SJSA1 (cell line): Measurements from ENCODE around the gene GAB2. TPM values are rescaled to one million over a fixed set of nuclear protein-coding genes. Genes with fewer than 3 reads are reported as not detected.

ENCODE experiments used
- DNase-seq, 2 experiments: peaks; one replicate each; pipeline ENCODE4 v3.0.0-alpha.2; 2015 to 2020; ENCODE audit warnings: low spot score in 2 of 2, low read depth in 1 of 2
- H3K27ac ChIP-seq: fragments of 250-450 bp; sonication (Bioruptor Pico); 2 replicates; pipeline ENCODE4 v1.5.1; 2020; ENCODE audit warnings: mild to moderate bottlenecking, moderate library complexity
- H3K27me3 ChIP-seq: fragments of 250-450 bp; sonication (Bioruptor Pico); replicated peaks from 2 replicates; pipeline ENCODE4 v1.5.1; 2020; ENCODE audit warnings: mild to moderate bottlenecking, moderate library complexity
- H3K36me3 ChIP-seq: fragments of 250-450 bp; sonication (Bioruptor Pico); 2 replicates; pipeline ENCODE4 v1.5.1; 2020; ENCODE audit warnings: mild to moderate bottlenecking
- H3K4me1 ChIP-seq: fragments of 250-450 bp; sonication (Bioruptor Pico); replicated peaks from 2 replicates; pipeline ENCODE4 v1.6.1; 2021; ENCODE audit warnings: mild to moderate bottlenecking
- H3K4me3 ChIP-seq: fragments of 250-450 bp; sonication (Bioruptor Pico); 2 replicates; pipeline ENCODE4 v1.5.1; 2020; ENCODE audit warnings: mild to moderate bottlenecking
- H3K9me3 ChIP-seq: fragments of 250-450 bp; sonication (Bioruptor Pico); replicated peaks from 2 replicates; pipeline ENCODE4 v1.5.1; 2020; ENCODE audit warnings: mild to moderate bottlenecking
- total RNA-seq: library from RNA; depleted of rRNA; stranded (reverse); fragments of >200 nt; shearing (Covaris generic); gene quantifications from 2 replicates; pipeline ENCODE4 v1.2.3, GENCODE V29; 2014

GAB2 gene
- total RNA-seq, 1 experiment from 2014 or later, result 3.2 TPM

DNA sequence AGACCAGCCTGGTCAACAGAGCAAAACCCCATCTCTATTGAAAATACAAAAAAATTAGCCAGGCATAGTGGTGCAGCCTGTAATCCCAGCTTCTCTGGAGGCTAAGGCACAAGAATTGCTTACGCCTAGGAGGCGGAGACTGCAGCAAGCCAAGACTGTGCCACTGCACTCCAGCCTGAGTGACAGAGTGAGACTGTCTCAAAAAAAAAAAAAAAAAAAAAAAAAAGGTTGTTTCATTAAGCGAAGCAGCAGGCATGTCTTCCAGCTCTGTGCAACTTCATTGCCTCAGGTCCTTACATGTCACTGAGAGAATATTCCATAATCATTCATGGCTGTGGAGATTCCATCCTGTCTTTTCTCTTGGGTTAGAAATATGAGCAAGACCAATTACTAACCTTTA is 16.9 kb downstream of the GAB2 start:
- Histone ChIP-seq H3K9me3 (no peaks in the 10 kb centered on the region), H3K4me3 (no peak overlapping the region), H3K36me3 (no peaks in the 10 kb centered on the region), H3K27ac (no peak overlapping the region), H3K4me1 (no peaks in the 10 kb centered on the region), H3K27me3 (no peaks in the 10 kb centered on the region)
- DNase-seq, result no peak

DNA sequence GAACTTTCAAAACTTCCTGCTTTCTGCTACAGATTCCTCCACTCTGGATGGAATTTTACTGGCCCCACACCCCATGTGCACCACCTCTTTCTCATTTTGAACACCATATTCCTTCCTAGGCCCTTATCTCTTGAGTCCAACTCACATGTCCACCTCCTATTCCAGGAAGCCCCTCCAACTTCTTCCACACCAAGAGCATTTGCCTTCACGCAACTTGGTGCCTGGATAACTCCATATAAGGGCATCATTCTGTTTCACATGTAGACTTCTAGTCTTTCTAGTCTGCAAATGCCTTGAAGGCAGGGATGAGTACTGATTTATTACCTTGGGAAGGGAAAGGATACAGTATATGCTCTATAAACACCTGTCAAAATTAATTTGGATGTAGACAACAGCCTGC is 17.5 kb downstream of the GAB2 start:
- Histone ChIP-seq H3K27me3 (no peaks in the 10 kb centered on the region), H3K36me3 (no peaks in the 10 kb centered on the region), H3K27ac (no peak overlapping the region), H3K9me3 (no peaks in the 10 kb centered on the region), H3K4me1 (no peaks in the 10 kb centered on the region), H3K4me3 (no peak overlapping the region)
- no peak for DNase-seq

DNA sequence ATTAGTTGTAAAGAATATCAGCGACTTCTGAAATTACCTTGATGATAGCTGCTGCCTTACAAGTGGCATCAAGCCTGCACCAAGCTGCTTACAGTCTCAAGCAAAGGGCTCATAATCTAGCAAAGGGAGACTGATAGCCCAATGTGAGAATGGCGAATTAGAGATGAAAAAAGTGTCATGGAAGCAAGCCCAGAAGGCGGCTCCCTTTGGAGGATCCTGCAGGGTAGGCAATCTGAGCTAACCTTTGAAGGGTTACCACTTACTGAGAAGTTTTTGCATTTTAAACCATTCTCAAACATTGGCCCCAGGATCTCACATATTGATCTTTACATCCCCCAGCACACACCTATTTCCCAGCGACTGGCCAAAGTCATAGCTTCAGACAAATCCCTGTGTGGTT is 18.5 kb downstream of the GAB2 start:
- Histone ChIP-seq H3K27me3 (no peaks in the 10 kb centered on the region), H3K27ac (no peak overlapping the region), H3K9me3 (no peaks in the 10 kb centered on the region), H3K4me3 (no peak overlapping the region), H3K36me3 (no peaks in the 10 kb centered on the region), H3K4me1 (no peaks in the 10 kb centered on the region)
- no peak for DNase-seq

DNA sequence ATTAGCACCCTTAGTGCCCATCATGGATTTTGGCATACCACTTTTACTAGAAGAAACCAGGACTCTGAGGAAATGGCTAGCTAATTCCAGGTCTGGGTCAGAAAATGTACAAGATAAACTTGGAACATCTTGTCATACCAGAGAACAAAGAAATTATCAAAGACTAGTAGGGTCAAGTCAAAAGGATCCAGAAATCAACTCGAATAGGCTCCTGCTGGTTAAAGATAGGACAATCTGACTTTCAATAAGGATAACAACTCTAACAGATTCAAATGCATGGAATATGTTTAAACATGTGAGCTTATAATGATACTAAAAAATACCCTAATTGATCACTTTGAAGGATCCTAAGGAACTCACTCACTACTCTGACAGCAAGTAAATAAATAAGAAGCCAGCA is 18.9 kb downstream of the GAB2 start:
- Histone ChIP-seq H3K4me1 (no peaks in the 10 kb centered on the region), H3K36me3 (no peaks in the 10 kb centered on the region), H3K4me3 (no peak overlapping the region), H3K27me3 (no peaks in the 10 kb centered on the region), H3K27ac (no peak overlapping the region), H3K9me3 (no peaks in the 10 kb centered on the region)
- DNase-seq, result no peak

DNA sequence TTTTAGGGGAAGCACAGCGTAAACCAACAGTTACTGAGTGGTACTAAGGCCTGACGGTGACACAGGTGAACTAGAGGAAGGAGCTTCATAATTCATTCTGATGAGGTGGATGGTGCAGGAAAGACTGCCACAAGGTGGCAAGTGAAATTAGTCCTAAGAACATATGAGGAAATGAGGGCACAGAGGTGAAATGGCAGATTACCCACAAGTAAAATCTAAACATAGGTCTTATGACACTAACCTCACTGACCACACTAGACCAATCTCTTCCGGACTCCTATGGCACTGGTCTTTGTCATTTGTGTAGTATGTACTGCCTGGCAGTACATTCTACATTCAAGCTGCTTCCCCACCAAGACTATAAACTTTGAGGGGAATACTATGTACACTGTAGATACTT is 20.2 kb downstream of the GAB2 start:
- Histone ChIP-seq H3K9me3 (no peaks in the 10 kb centered on the region), H3K4me1 (no peaks in the 10 kb centered on the region), H3K36me3 (no peaks in the 10 kb centered on the region), H3K27me3 (no peaks in the 10 kb centered on the region), H3K4me3 (no peak overlapping the region), H3K27ac (no peak overlapping the region)
- no peak for DNase-seq

DNA sequence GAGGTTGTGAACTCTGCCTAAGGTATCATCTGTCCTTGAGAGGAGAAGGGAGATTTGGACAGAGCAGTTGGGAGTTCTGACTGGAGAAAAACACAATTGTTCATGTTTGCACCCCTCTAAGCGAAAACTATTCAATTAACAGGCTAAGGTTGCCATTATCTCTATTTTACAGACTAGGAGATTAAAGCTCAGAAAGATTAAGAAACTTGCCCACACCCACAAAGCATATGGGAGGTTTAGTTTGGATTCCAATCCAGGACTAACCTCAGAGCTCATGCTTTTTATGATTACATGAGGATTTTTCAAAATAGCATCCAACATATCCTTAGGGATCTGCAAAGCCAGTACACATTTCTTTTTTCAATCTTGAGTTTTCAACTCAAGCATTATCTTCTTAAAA is 22.0 kb downstream of the GAB2 start:
- Histone ChIP-seq H3K27me3 (no peaks in the 10 kb centered on the region), H3K36me3 (no peaks in the 10 kb centered on the region), H3K27ac (no peak overlapping the region), H3K4me1 (no peaks in the 10 kb centered on the region), H3K9me3 (no peaks in the 10 kb centered on the region), H3K4me3 (no peak overlapping the region)
- DNase-seq, result no peak

DNA sequence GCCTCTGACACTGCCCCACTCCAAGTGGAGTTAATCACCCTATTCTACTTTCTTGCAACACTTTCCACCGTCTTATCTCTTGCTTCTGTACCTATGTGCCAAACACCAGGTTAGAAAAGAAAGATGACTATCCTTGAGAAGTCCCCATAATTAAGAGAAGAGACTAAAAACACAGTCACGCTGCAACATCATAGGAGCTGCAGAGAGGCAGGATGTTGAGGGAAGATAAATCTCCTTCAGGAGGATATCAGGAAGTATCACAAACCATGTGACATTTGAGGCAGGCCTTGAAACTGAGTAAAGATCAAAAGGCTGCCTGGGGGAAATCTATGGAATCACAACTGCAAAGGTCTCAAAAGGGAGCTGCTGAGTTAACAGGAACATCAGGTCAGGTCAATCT is 24.8 kb downstream of the GAB2 start:
- Histone ChIP-seq H3K27me3 (no peaks in the 10 kb centered on the region), H3K9me3 (no peaks in the 10 kb centered on the region), H3K36me3 (no peaks in the 10 kb centered on the region), H3K4me3 (no peak overlapping the region), H3K4me1 (no peaks in the 10 kb centered on the region), H3K27ac (no peak overlapping the region)
- no peak for DNase-seq

DNA sequence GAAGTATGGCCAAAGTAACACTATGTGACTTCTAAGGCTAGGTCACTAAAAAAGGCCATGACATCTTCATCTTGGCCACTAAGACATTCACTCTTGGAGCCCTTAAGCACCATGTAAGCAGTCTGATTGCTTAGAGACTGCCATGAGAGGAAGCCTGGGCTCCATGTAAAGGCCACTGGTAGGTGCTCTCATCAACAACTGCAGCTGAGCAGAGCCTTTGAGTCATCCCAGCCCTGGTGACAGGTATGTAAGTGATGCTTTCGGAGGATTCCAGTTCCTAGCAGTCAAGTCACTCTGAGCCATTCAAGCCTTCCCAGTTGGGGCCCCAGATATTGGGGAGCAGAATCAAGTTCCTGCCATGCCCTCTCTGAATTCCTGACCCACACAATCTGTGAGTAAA is 26.2 kb downstream of the GAB2 start:
- no peaks in the 10 kb centered on the region for H3K9me3 ChIP-seq
- H3K4me1 ChIP-seq, result no peaks in the 10 kb centered on the region
- DNase-seq, result no peak
- H3K27me3 ChIP-seq, result no peaks in the 10 kb centered on the region
- H3K36me3 ChIP-seq, result no peaks in the 10 kb centered on the region
- H3K27ac ChIP-seq, result no peak overlapping the region
- H3K4me3 ChIP-seq, result no peak overlapping the region

DNA sequence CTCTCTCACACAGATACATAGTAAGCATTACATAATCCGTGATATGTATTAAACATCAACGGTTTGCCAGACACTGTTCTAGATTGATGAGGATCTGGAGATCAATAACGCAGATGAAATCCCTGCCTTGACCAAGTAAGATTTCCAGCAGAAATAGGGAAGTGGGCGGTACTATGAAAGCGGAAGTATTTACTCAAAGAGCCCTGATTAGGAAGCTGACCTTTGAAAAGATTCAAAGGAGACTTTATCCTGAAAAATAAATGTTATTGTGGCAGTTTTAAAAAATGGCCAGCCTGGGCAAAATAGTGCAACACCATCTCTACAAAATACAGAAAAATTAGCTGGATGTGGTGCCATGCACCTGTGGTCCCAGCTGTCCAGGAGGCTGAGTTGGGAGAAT is 26.8 kb downstream of the GAB2 start:
- H3K4me3 ChIP-seq, result no peak overlapping the region
- no peaks in the 10 kb centered on the region for H3K27me3 ChIP-seq
- H3K9me3 ChIP-seq, result no peaks in the 10 kb centered on the region
- H3K27ac ChIP-seq, result no peak overlapping the region
- no peak for DNase-seq
- no peaks in the 10 kb centered on the region for H3K4me1 ChIP-seq
- no peaks in the 10 kb centered on the region for H3K36me3 ChIP-seq

DNA sequence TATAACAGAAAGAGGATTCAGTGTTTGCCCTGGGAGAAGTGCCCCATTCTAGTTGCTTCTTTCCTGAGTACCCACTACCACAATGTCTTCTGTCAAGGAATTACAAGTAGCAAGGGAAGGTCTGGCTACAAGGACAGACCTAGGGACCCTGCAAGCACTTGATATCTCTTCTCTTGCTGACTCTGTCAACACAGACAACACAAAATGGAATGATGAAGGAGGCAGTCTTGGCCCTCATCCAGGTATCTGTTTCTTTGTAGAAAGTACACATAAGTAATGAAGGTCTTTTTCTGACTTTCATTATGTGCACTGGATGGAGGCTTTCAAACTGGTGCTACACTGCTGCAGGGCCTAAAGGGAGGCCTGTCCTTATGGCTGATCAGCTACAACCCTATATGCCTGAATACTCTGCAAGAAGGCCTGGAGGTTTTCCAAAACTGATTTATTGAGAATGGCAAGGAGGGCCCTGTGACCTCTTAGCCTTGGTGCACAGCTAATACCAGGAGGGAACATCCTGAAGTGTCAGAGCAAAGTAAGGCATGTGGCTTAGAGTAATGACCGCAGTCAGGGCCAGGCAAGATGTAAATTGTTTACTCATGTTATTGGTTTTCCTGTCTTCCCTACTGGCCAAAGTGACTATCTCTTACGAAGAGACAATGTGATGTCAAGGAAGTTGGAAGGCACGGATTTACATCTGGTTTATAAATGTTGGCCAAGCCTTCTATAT is 31.2 kb downstream of the GAB2 start:
- no peak for DNase-seq

DNA sequence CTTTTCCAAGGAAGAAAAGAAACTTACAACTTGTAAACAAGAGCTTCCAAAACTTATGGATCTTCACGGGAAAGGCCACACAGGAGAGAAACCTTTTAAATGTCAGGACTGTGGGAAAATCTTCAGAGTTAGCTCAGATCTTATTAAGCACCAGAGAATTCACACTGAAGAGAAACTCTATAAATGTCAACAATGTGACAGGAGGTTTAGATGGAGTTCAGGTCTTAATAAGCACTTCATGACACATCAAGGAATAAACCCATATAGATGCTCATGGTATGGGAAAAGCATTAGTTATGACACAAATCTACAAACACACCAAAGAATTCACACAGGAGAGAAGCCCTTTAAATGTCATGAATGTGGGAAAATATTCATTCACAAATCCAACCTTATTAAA is 32.4 kb downstream of the GAB2 start:
- no peak for DNase-seq
- Histone ChIP-seq H3K9me3 (no peaks in the 10 kb centered on the region), H3K36me3 (no peaks in the 10 kb centered on the region), H3K27me3 (no peaks in the 10 kb centered on the region), H3K4me1 (no peaks in the 10 kb centered on the region), H3K4me3 (no peak overlapping the region), H3K27ac (no peak overlapping the region)

More for the DNA sequence above, 31.2 kb downstream of the GAB2 start:
- no peaks in the 10 kb centered on the region for H3K36me3 ChIP-seq
- H3K9me3 ChIP-seq, result no peaks in the 10 kb centered on the region
- H3K4me1 ChIP-seq, result no peaks in the 10 kb centered on the region
- no peak overlapping the region for H3K4me3 ChIP-seq
- H3K27me3 ChIP-seq, result no peaks in the 10 kb centered on the region
- no peak overlapping the region for H3K27ac ChIP-seq

DNA sequence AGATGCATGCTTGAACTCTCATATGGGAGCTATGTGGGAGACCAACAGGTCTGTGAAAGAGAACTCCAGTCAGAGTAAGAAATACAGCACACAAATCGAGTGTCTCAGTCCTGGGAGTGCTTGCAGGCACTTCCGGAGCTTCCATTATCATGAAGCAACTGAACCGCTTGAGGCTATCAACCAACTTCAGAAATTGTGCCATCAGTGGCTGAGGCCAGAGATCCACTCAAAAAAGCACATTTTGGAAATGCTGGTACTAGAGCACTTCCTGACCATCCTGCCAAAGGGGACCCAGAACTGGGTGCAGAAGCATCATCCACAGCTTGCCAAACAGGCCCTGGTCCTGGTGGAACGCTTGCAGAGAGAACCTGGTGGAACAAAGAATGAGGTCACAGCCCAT is 33.4 kb downstream of the GAB2 start:
- Histone ChIP-seq H3K27me3 (no peaks in the 10 kb centered on the region), H3K4me1 (no peaks in the 10 kb centered on the region), H3K4me3 (no peak overlapping the region), H3K27ac (no peak overlapping the region), H3K9me3 (no peaks in the 10 kb centered on the region), H3K36me3 (no peaks in the 10 kb centered on the region)
- no peak for DNase-seq

DNA sequence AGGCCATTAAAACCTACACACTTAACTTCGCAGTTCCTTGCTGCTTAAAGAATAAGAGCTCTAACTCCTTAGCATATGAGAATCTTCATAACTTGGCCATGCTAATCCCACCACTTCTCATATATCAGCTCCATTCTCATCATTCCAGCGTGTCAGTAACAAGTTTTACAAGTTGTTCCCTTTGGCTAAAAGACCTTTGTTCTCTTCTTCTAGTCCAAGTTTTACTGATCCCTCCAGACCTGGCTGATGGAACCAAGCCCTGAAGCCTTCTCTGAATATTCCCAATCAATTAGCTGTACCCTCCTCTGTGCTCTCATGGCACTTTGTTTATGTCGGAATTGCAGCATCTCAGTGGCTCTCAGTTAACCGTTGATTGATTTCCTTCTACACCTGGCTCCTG is 35.8 kb downstream of the GAB2 start:
- DNase-seq, result no peak
- no peaks in the 10 kb centered on the region for H3K4me1 ChIP-seq
- no peak overlapping the region for H3K27ac ChIP-seq
- H3K9me3 ChIP-seq, result no peaks in the 10 kb centered on the region
- H3K27me3 ChIP-seq, result no peaks in the 10 kb centered on the region
- no peak overlapping the region for H3K4me3 ChIP-seq
- no peaks in the 10 kb centered on the region for H3K36me3 ChIP-seq

DNA sequence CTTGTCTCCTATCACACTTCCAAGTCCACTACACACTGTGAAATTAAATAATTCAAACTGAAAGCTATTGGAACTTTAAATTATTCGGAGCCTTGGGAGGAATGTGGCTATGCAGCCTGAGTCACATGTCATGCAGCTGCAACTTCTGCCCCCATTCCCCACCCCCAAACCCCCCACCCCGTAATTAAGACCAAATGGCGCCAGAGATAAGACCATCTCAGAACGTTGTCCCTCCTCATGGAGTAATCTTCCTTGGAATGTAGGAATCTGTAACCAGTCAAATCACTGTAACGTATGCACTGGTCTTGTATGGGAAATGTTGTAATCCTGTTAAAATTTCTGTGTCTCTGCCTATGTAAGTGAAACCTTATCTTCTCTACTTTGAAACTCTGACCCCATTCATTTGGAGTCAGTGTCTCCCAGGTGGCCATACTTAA is 37.0 kb downstream of the GAB2 start:
- Histone ChIP-seq H3K27me3 (no peaks in the 10 kb centered on the region), H3K4me1 (no peaks in the 10 kb centered on the region), H3K27ac (no peak overlapping the region), H3K9me3 (no peaks in the 10 kb centered on the region), H3K4me3 (no peak overlapping the region), H3K36me3 (no peaks in the 10 kb centered on the region)
- DNase-seq, result no peak

DNA sequence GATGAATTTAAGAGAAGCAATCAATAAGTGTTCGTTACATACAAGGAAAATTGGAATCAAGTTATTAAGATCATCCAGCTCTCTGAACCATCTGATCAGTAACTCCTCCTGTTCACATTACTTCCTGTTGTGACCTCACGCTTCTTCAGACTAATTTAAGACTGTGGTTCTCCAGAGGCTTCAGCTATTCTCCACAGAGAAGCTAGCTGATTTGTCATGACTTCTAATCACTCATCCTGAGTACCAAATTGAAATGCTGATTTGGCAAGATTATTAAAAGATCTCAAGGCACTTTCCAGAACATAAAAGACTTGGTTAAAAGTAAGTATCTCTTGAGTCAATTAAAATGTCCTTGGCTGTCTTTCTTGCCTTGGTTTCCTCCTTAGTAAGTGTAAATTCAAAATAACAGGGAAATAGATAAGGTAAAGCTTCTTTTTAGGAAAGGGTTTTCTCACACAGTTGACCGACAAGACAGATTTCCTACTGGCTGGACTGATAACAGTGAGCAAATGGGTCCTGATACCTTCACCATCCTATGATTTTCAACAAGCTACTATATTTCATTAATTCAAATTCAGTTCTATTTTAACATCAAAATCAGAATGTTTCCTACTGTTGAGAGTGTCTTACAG is 38.5 kb downstream of the GAB2 start:
- no peak for DNase-seq
- Histone ChIP-seq H3K9me3 (no peaks in the 10 kb centered on the region), H3K4me3 (no peak overlapping the region), H3K27ac (no peak overlapping the region), H3K27me3 (no peaks in the 10 kb centered on the region), H3K36me3 (no peaks in the 10 kb centered on the region), H3K4me1 (no peaks in the 10 kb centered on the region)
